Measurements from ENCODE around the gene ISCA2.

- TF ChIP-seq POLR2A (IDR thresholded peaks at IDR 0.05) (no peak), EP300 (IDR thresholded peaks at IDR 0.05) (no peak), CTCF (IDR thresholded peaks at IDR 0.05) (no peak)
Measured at GRCh38 chr14:74532246-74532645, 38.7 kb downstream of the ISCA2 start.
